SK-N-SH treated with all-trans-retinoic acid at 6 μM for 48 hours (cell line): ENCODE results near the gene PPIL4.

Experiments used
- ATAC-seq: fragments of 200-7000 bp; cut with Tn5 transposase; 3 replicates; pipeline ENCODE4 v1.9.1; 2020; ENCODE audit warnings: mild to moderate bottlenecking, moderate library complexity
- ARNTL ChIP-seq: fragments of 450-650 bp; formaldehyde crosslinking; IDR thresholded peaks from 2 replicates; pipeline ENCODE4 v1.5.0; 2020; ENCODE audit warnings: low read depth, mild to moderate bottlenecking, moderate library complexity, borderline replicate concordance
- BACH2 ChIP-seq: fragments of 250-450 bp; sonication (Bioruptor Pico); IDR thresholded peaks from 2 replicates; pipeline ENCODE4 v1.9.0; 2021; ENCODE audit warnings: mild to moderate bottlenecking, borderline replicate concordance
- CSDC2 ChIP-seq: fragments of 250-450 bp; sonication (Bioruptor Pico); IDR thresholded peaks from 2 replicates; pipeline ENCODE4 v1.5.0; 2020; ENCODE audit warnings: mild to moderate bottlenecking, moderate library complexity
- ESRRG ChIP-seq: fragments of 250-450 bp; sonication (Bioruptor Pico); IDR thresholded peaks from 2 replicates; pipeline ENCODE4 v1.6.1; 2021; ENCODE audit warnings: mild to moderate bottlenecking
- GLIS3 ChIP-seq: fragments of 250-450 bp; sonication (Bioruptor Pico); IDR thresholded peaks from 2 replicates; pipeline ENCODE4 v1.5.0; 2020; ENCODE audit warnings: mild to moderate bottlenecking, moderate library complexity
- ISL1 ChIP-seq: fragments of 250-450 bp; sonication (Bioruptor Pico); IDR thresholded peaks from 2 replicates; pipeline ENCODE4 v2.1.2; 2022; ENCODE audit warnings: mild to moderate bottlenecking, moderate library complexity
- OSR1 ChIP-seq: fragments of 250-450 bp; sonication (Bioruptor Pico); IDR thresholded peaks from 2 replicates; pipeline ENCODE4 v1.8.0; 2022; ENCODE audit warnings: moderate library complexity, mild to moderate bottlenecking, inconsistent platforms
- PPARA ChIP-seq: fragments of 250-450 bp; sonication (Bioruptor Pico); IDR thresholded peaks from 2 replicates; pipeline ENCODE4 v1.5.0; 2020; ENCODE audit warnings: mild to moderate bottlenecking, borderline replicate concordance
- RARB ChIP-seq: fragments of 250-450 bp; sonication (Bioruptor Pico); IDR thresholded peaks from 2 replicates; pipeline ENCODE4 v1.8.0; 2021; ENCODE audit warnings: mild to moderate bottlenecking, moderate library complexity
- SNAI2 ChIP-seq: fragments of 250-450 bp; sonication (Bioruptor Pico); IDR thresholded peaks from 2 replicates; pipeline ENCODE4 v1.5.0; 2020; ENCODE audit warnings: mild to moderate bottlenecking, moderate library complexity
- TCF4 ChIP-seq: fragments of 250-450 bp; sonication (Bioruptor Pico); IDR thresholded peaks from 2 replicates; pipeline ENCODE4 v1.8.0; 2021; ENCODE audit warnings: mild to moderate bottlenecking, moderate library complexity, borderline replicate concordance
- TOX ChIP-seq: fragments of 250-450 bp; sonication (Bioruptor Pico); IDR thresholded peaks from 2 replicates; pipeline ENCODE4 v1.8.0; 2021; ENCODE audit warnings: mild to moderate bottlenecking, moderate library complexity, borderline replicate concordance
- ZC3H10 ChIP-seq: fragments of 250-450 bp; sonication (Bioruptor Pico); IDR thresholded peaks from 2 replicates; pipeline ENCODE4 v1.5.1; 2021; ENCODE audit warnings: mild to moderate bottlenecking, moderate library complexity
- ZFP3 ChIP-seq: fragments of 250-450 bp; sonication (Bioruptor Pico); IDR thresholded peaks from 2 replicates; pipeline ENCODE4 v1.5.0; 2020; ENCODE audit warnings: mild to moderate bottlenecking, moderate library complexity
- ZNF565 ChIP-seq: fragments of 450-650 bp; formaldehyde crosslinking; conservative IDR thresholded peaks from 2 replicates; pipeline ENCODE4 v1.5.0; 2020; ENCODE audit warnings: low read depth, mild to moderate bottlenecking, moderate library complexity
- ZNF70 ChIP-seq: fragments of 450-650 bp; formaldehyde crosslinking; IDR thresholded peaks from 2 replicates; pipeline ENCODE4 v1.5.0; 2020; ENCODE audit warnings: mild to moderate bottlenecking, moderate library complexity
- ZNF8 ChIP-seq: fragments of 450-650 bp; formaldehyde crosslinking; IDR thresholded peaks from 2 replicates; pipeline ENCODE4 v1.5.0; 2020; ENCODE audit warnings: mild to moderate bottlenecking, moderate library complexity
- TF ChIP-seq, protein P1 (sequence below): fragments of 250-450 bp; sonication (Bioruptor Pico); IDR thresholded peaks from 2 replicates; pipeline ENCODE4 v1.5.1; 2021; ENCODE audit warnings: mild to moderate bottlenecking, moderate library complexity
- TF ChIP-seq, protein P2 (sequence below): fragments of 250-450 bp; sonication (Bioruptor Pico); IDR thresholded peaks from 2 replicates; pipeline ENCODE4 v1.8.0; 2021; ENCODE audit warnings: low read depth, mild to moderate bottlenecking, moderate library complexity, borderline replicate concordance
- TF ChIP-seq, protein P3 (sequence below): fragments of 250-450 bp; sonication (Bioruptor Pico); IDR thresholded peaks from 2 replicates; pipeline ENCODE4 v1.5.0; 2020; ENCODE audit warnings: mild to moderate bottlenecking, moderate library complexity
- TF ChIP-seq, protein P4 (sequence below): fragments of 250-450 bp; sonication (Bioruptor Pico); IDR thresholded peaks from 2 replicates; pipeline ENCODE4 v1.5.1; 2020; ENCODE audit warnings: low read depth, mild to moderate bottlenecking, moderate library complexity

Gene PPIL4

DNA sequence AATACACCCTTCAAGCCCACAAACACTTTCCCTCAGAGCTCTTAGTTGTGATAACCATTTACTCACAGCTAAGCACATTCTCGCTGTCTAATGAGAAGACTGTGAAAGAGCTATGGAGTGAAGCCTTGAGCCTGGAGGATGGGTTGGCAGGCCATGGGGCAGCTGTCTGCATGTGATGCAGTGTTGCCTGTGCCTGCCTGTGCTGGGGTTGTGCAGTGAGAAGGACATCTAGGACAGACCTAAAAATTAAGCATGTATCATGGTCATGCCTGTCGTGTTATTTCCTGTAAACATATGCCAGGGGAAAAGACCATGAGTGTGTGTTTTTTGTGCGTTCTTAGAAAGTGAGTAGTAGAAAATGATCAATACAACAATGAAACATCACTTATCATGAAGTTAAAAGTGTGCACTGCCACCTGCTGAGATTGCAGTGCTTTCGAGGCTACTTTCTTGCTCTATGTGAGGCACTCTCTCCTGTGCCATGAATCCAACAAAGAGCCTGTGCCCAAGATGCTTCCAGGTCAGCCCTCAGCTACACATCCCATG lies 53.0 kb downstream of the PPIL4 start:
- no peak for ATAC-seq
- TF ChIP-seq ZC3H10 (CRISPR knock-in tag) (no peak), PPARA (CRISPR knock-in tag) (no peak), GLIS3 (CRISPR knock-in tag) (no peak), ARNTL (CRISPR knock-in tag) (no peak), ISL1 (CRISPR knock-in tag) (no peak), ZNF565 (CRISPR knock-in tag) (no peak)
- TF ChIP-seq, protein P1, sequence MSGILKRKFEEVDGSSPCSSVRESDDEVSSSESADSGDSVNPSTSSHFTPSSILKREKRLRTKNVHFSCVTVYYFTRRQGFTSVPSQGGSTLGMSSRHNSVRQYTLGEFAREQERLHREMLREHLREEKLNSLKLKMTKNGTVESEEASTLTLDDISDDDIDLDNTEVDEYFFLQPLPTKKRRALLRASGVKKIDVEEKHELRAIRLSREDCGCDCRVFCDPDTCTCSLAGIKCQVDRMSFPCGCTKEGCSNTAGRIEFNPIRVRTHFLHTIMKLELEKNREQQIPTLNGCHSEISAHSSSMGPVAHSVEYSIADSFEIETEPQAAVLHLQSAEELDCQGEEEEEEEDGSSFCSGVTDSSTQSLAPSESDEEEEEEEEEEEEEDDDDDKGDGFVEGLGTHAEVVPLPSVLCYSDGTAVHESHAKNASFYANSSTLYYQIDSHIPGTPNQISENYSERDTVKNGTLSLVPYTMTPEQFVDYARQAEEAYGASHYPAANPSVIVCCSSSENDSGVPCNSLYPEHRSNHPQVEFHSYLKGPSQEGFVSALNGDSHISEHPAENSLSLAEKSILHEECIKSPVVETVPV (CRISPR knock-in tag), result no peak

- ATAC-seq, result no peak
- TF ChIP-seq, protein P2, sequence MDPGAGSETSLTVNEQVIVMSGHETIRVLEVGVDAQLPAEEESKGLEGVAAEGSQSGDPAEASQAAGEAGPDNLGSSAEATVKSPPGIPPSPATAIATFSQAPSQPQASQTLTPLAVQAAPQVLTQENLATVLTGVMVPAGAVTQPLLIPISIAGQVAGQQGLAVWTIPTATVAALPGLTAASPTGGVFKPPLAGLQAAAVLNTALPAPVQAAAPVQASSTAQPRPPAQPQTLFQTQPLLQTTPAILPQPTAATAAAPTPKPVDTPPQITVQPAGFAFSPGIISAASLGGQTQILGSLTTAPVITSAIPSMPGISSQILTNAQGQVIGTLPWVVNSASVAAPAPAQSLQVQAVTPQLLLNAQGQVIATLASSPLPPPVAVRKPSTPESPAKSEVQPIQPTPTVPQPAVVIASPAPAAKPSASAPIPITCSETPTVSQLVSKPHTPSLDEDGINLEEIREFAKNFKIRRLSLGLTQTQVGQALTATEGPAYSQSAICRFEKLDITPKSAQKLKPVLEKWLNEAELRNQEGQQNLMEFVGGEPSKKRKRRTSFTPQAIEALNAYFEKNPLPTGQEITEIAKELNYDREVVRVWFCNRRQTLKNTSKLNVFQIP (CRISPR knock-in tag), result no peak
- TF ChIP-seq RARB, result no peak
- no peak for TF ChIP-seq ISL1 (CRISPR knock-in tag)
- TF ChIP-seq, protein P3, sequence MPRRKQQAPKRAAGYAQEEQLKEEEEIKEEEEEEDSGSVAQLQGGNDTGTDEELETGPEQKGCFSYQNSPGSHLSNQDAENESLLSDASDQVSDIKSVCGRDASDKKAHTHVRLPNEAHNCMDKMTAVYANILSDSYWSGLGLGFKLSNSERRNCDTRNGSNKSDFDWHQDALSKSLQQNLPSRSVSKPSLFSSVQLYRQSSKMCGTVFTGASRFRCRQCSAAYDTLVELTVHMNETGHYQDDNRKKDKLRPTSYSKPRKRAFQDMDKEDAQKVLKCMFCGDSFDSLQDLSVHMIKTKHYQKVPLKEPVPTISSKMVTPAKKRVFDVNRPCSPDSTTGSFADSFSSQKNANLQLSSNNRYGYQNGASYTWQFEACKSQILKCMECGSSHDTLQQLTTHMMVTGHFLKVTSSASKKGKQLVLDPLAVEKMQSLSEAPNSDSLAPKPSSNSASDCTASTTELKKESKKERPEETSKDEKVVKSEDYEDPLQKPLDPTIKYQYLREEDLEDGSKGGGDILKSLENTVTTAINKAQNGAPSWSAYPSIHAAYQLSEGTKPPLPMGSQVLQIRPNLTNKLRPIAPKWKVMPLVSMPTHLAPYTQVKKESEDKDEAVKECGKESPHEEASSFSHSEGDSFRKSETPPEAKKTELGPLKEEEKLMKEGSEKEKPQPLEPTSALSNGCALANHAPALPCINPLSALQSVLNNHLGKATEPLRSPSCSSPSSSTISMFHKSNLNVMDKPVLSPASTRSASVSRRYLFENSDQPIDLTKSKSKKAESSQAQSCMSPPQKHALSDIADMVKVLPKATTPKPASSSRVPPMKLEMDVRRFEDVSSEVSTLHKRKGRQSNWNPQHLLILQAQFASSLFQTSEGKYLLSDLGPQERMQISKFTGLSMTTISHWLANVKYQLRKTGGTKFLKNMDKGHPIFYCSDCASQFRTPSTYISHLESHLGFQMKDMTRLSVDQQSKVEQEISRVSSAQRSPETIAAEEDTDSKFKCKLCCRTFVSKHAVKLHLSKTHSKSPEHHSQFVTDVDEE (CRISPR knock-in tag), result no peak
- TF ChIP-seq GLIS3 (CRISPR knock-in tag), result no peak
- TF ChIP-seq, protein P1 (CRISPR knock-in tag), result no peak
- TF ChIP-seq ZC3H10 (CRISPR knock-in tag), result no peak
- no peak for TF ChIP-seq CSDC2
- TF ChIP-seq, protein P4, sequence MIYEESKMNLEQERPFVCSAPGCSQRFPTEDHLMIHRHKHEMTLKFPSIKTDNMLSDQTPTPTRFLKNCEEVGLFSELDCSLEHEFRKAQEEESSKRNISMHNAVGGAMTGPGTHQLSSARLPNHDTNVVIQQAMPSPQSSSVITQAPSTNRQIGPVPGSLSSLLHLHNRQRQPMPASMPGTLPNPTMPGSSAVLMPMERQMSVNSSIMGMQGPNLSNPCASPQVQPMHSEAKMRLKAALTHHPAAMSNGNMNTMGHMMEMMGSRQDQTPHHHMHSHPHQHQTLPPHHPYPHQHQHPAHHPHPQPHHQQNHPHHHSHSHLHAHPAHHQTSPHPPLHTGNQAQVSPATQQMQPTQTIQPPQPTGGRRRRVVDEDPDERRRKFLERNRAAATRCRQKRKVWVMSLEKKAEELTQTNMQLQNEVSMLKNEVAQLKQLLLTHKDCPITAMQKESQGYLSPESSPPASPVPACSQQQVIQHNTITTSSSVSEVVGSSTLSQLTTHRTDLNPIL, result no peak
- no peak for TF ChIP-seq PPARA (CRISPR knock-in tag)
- no peak for TF ChIP-seq ZFP3 (CRISPR knock-in tag)
- no peak for TF ChIP-seq ZNF70
- no peak for TF ChIP-seq ARNTL (CRISPR knock-in tag)
- no peak for TF ChIP-seq ZNF565 (CRISPR knock-in tag)
Measured at GRCh38 chr6:149489967-149490366, 55.9 kb downstream of the PPIL4 start.

DNA sequence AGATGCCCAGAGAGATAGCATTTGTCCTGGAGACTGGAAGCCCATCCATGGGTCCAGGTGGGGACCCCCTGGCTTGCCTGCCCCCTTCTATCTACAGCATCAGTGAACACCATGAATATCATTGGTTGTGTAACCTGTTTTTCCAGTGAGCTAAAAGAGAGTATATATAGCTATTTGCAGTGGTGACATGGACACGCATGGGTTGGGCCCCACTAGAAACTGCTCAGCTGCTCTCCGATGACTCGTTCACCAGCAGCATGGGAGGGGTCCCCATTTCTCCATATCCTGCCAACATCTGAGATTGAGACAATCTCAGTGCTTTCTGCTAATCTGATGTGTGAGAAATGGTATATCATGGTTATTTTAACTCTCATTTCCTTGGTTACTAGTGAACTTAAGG lies 57.0 kb downstream of the PPIL4 start:
- no peak for ATAC-seq
- TF ChIP-seq GLIS3 (CRISPR knock-in tag) (no peak), BACH2 (CRISPR knock-in tag) (no peak), ZFP3 (CRISPR knock-in tag) (no peak), CSDC2 (no peak), ZNF565 (CRISPR knock-in tag) (no peak), SNAI2 (CRISPR knock-in tag) (no peak), OSR1 (CRISPR knock-in tag) (no peak)

GRCh38 chr6:149487316-149487715 lies 58.5 kb downstream of the PPIL4 start:
- no peak for TF ChIP-seq CSDC2
- TF ChIP-seq RARB, result no peak
- TF ChIP-seq TOX (CRISPR knock-in tag), result no peak
- TF ChIP-seq ESRRG (CRISPR knock-in tag), result no peak
- TF ChIP-seq, protein P1 (CRISPR knock-in tag), result no peak
- TF ChIP-seq ZNF8, result no peak
- TF ChIP-seq ZC3H10 (CRISPR knock-in tag), result no peak
- TF ChIP-seq, protein P4, result no peak
- TF ChIP-seq ZNF70, result no peak
- no peak for TF ChIP-seq ARNTL (CRISPR knock-in tag)
- TF ChIP-seq ISL1 (CRISPR knock-in tag), result no peak
- no peak for TF ChIP-seq TCF4 (CRISPR knock-in tag)
- no peak for TF ChIP-seq SNAI2 (CRISPR knock-in tag)
- TF ChIP-seq PPARA (CRISPR knock-in tag), result no peak
- ATAC-seq, result no peak
